NB4 (cell line): ENCODE results near the gene CDKN3.

Source experiments
- CTCF ChIP-seq: IDR thresholded peaks from one replicate; pipeline ENCODE4 v1.5.1; 2012; ENCODE audit warnings: low read depth, low read length
- MAX ChIP-seq: IDR thresholded peaks from 2 replicates; pipeline ENCODE4 v1.6.1; 2011; ENCODE audit warnings: low read depth, low read length
- POLR2A ChIP-seq: IDR thresholded peaks from 2 replicates; pipeline ENCODE4 v1.6.1; 2011; ENCODE audit warnings: mild to moderate bottlenecking; ENCODE audit not compliant: insufficient read length; ENCODE audit errors: extremely low read depth

GRCh38 chr14:54392131-54392859, 4.5 kb upstream of the CDKN3 start:
- TF ChIP-seq CTCF (no peak), POLR2A (no peak), MAX (no peak)
